ENCODE results near the gene SAMSN1. TPM values are rescaled to one million over a fixed set of nuclear protein-coding genes. Genes with fewer than 3 reads are reported as not detected.

SAMSN1 gene
- total RNA-seq, 1 donor from 2014 or later = 1.2 TPM

DNA sequence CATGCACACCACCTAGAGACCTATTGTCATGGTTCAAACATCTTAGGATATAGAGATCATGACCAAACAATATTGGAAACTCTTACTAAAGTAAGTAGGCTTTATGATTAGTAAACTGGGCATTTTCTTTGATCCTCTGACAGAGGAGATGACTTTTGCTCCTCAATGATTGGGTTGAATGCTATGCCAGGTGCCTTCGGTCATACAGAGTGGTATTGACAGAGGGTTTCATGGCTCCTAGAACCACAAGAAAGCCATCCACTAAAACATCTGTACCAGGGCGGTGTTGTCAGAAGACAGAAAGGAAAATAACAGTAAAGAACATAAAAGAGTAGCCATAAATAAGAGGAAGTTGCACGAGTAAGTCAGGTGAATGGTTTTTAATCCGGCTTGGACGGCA lies 20.8 kb upstream of the SAMSN1 start:
- no peak overlapping the region for H3K4me3 Mint-ChIP-seq
- H3K4me1 Mint-ChIP-seq = no peaks in the 10 kb centered on the region
- no peak overlapping the region for H3K27ac ChIP-seq
- H3K4me3 ChIP-seq = no peak overlapping the region
- no peaks in the 10 kb centered on the region for H3K27me3 ChIP-seq
- no peaks in the 10 kb centered on the region for H3K36me3 Mint-ChIP-seq
- H3K79me2 ChIP-seq (ENCODE audit: low read depth) = no peaks in the 10 kb centered on the region
- peaks cover 2% of the 10 kb centered on the region for H3K27me3 Mint-ChIP-seq (ENCODE audit: insufficient read depth, low read depth)
- H3K9me3 ChIP-seq (ENCODE audit: low read depth) = no peaks in the 10 kb centered on the region
- H3K9me3 Mint-ChIP-seq = no peaks in the 10 kb centered on the region
- no peak overlapping the region for H2AFZ ChIP-seq (replicated peaks)
- H3K36me3 ChIP-seq = no peaks in the 10 kb centered on the region
- no peak for TF ChIP-seq EZH2 (IDR thresholded peaks at IDR 0.05)
- H3K27ac Mint-ChIP-seq = no peak overlapping the region
- H3K9ac ChIP-seq = no peak overlapping the region
- no peak overlapping the region for H3K4me2 ChIP-seq
- H3F3A ChIP-seq (ENCODE audit: low read depth) = no peaks in the 10 kb centered on the region
- no peaks in the 10 kb centered on the region for H3K4me1 ChIP-seq
- no peak for DNase-seq (ENCODE audit: low spot score)
- no peaks in the 10 kb centered on the region for H4K20me1 ChIP-seq (ENCODE audit: low read depth)

GRCh38 chr21:14562959-14563358 lies 16.8 kb upstream of the SAMSN1 start:
- Mint-ChIP-seq H3K4me1 (no peaks in the 10 kb centered on the region), H3K4me3 (no peak overlapping the region), H3K27ac (no peak overlapping the region), H3K9me3 (no peaks in the 10 kb centered on the region), H3K36me3 (no peaks in the 10 kb centered on the region), H3K27me3 (ENCODE audit: insufficient read depth, low read depth) (peaks cover 2% of the 10 kb centered on the region)
- H4K20me1 ChIP-seq (ENCODE audit: low read depth) = no peaks in the 10 kb centered on the region
- no peak overlapping the region for H3K27ac ChIP-seq
- no peaks in the 10 kb centered on the region for H3F3A ChIP-seq (ENCODE audit: low read depth)
- H3K9me3 ChIP-seq (ENCODE audit: low read depth) = no peaks in the 10 kb centered on the region
- H3K79me2 ChIP-seq (ENCODE audit: low read depth) = no peaks in the 10 kb centered on the region
- no peak for DNase-seq (ENCODE audit: low spot score)
- no peak overlapping the region for H2AFZ ChIP-seq (replicated peaks)
- H3K9ac ChIP-seq = no peak overlapping the region
- no peaks in the 10 kb centered on the region for H3K36me3 ChIP-seq
- H3K4me2 ChIP-seq = no peak overlapping the region
- H3K27me3 ChIP-seq = no peaks in the 10 kb centered on the region
- no peak overlapping the region for H3K4me3 ChIP-seq
- TF ChIP-seq, protein P1, sequence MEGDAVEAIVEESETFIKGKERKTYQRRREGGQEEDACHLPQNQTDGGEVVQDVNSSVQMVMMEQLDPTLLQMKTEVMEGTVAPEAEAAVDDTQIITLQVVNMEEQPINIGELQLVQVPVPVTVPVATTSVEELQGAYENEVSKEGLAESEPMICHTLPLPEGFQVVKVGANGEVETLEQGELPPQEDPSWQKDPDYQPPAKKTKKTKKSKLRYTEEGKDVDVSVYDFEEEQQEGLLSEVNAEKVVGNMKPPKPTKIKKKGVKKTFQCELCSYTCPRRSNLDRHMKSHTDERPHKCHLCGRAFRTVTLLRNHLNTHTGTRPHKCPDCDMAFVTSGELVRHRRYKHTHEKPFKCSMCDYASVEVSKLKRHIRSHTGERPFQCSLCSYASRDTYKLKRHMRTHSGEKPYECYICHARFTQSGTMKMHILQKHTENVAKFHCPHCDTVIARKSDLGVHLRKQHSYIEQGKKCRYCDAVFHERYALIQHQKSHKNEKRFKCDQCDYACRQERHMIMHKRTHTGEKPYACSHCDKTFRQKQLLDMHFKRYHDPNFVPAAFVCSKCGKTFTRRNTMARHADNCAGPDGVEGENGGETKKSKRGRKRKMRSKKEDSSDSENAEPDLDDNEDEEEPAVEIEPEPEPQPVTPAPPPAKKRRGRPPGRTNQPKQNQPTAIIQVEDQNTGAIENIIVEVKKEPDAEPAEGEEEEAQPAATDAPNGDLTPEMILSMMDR (IDR thresholded peaks at IDR 0.05) = no peak
- TF ChIP-seq EZH2 (IDR thresholded peaks at IDR 0.05) (no peak), EZH2phosphoT487 (IDR thresholded peaks at IDR 0.05) (no peak)
- H3K4me1 ChIP-seq = no peaks in the 10 kb centered on the region

DNA sequence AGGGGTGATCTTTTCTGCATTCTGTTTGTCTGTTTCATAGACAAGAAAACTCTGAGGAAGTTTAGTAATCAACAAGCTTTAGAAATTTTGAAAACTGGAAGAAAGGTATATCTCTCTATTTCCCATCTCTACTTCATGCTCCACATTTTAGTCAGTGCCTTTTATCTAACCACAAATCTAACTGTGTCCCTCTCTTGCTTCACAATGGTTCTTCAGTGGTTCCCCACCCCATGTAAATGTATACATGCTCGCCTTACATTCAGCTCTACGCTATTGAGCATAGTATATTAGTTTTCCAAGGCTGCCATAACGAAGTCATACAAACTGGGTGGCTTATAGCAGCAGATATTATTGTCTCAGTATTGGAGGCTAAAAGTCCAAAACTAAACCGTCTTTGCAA lies 14.4 kb upstream of the SAMSN1 start:
- H3K27me3 Mint-ChIP-seq (ENCODE audit: insufficient read depth, low read depth) = peaks cover 2% of the 10 kb centered on the region
- Histone ChIP-seq H3K27ac (no peak overlapping the region), H3K79me2 (ENCODE audit: low read depth) (no peaks in the 10 kb centered on the region), H3K4me2 (no peak overlapping the region), H3K9ac (no peak overlapping the region), H3K27me3 (no peaks in the 10 kb centered on the region), H4K20me1 (ENCODE audit: low read depth) (no peaks in the 10 kb centered on the region), H2AFZ (replicated peaks) (no peak overlapping the region), H3K9me3 (ENCODE audit: low read depth) (no peaks in the 10 kb centered on the region), H3K4me3 (no peak overlapping the region), H3K36me3 (no peaks in the 10 kb centered on the region), H3K4me1 (no peaks in the 10 kb centered on the region), H3F3A (ENCODE audit: low read depth) (no peaks in the 10 kb centered on the region)
- no peaks in the 10 kb centered on the region for H3K36me3 Mint-ChIP-seq
- no peaks in the 10 kb centered on the region for H3K4me1 Mint-ChIP-seq
- DNase-seq (ENCODE audit: low spot score) = no peak
- TF ChIP-seq EZH2 (IDR thresholded peaks at IDR 0.05) = no peak
- TF ChIP-seq, protein P1 (IDR thresholded peaks at IDR 0.05) = no peak
- TF ChIP-seq EZH2phosphoT487 (IDR thresholded peaks at IDR 0.05) = no peak
- H3K27ac Mint-ChIP-seq = no peak overlapping the region
- H3K9me3 Mint-ChIP-seq = no peaks in the 10 kb centered on the region
- no peak overlapping the region for H3K4me3 Mint-ChIP-seq

GRCh38 chr21:14560139-14560538 lies 14.0 kb upstream of the SAMSN1 start:
- TF ChIP-seq EZH2 (IDR thresholded peaks at IDR 0.05) = no peak
- TF ChIP-seq, protein P1 (IDR thresholded peaks at IDR 0.05) = no peak
- no peak for TF ChIP-seq EZH2phosphoT487 (IDR thresholded peaks at IDR 0.05)
- no peak overlapping the region for H3K4me3 Mint-ChIP-seq
- H3K36me3 Mint-ChIP-seq = no peaks in the 10 kb centered on the region

More at GRCh38 chr21:14560139-14560538, 14.0 kb upstream of the SAMSN1 start:
- no peak for DNase-seq (ENCODE audit: low spot score)
- H3K27me3 ChIP-seq = no peaks in the 10 kb centered on the region
- H3K79me2 ChIP-seq (ENCODE audit: low read depth) = no peaks in the 10 kb centered on the region
- H2AFZ ChIP-seq (replicated peaks) = no peak overlapping the region
- H3K4me2 ChIP-seq = no peak overlapping the region
- no peaks in the 10 kb centered on the region for H3K4me1 ChIP-seq
- H3K36me3 ChIP-seq = no peaks in the 10 kb centered on the region
- no peaks in the 10 kb centered on the region for H3K4me1 Mint-ChIP-seq
- no peak overlapping the region for H3K4me3 ChIP-seq
- H3K9ac ChIP-seq = no peak overlapping the region
- H3K27ac ChIP-seq = no peak overlapping the region
- H3K9me3 ChIP-seq (ENCODE audit: low read depth) = no peaks in the 10 kb centered on the region
- no peaks in the 10 kb centered on the region for H3F3A ChIP-seq (ENCODE audit: low read depth)
- H4K20me1 ChIP-seq (ENCODE audit: low read depth) = no peaks in the 10 kb centered on the region
- no peaks in the 10 kb centered on the region for H3K9me3 Mint-ChIP-seq
- peaks cover 2% of the 10 kb centered on the region for H3K27me3 Mint-ChIP-seq (ENCODE audit: insufficient read depth, low read depth)
- no peak overlapping the region for H3K27ac Mint-ChIP-seq
